Breast epithelium (tissue), 4 donors: ENCODE data around the gene NSUN2. TPM values are rescaled to one million over a fixed set of nuclear protein-coding genes. Genes with fewer than 3 reads are reported as not detected.

Experiments
- DNase-seq, 2 donors: peaks; one replicate each; pipeline ENCODE4 v3.0.0-alpha.2; 2019; ENCODE audit warnings: low spot score in 2 of 2
- H3K27ac ChIP-seq, 2 donors: fragments of 200-600 bp; sonication (generic) in 1 of 2; one replicate each; pipeline ENCODE4 v1.5.1; 2016 to 2019; ENCODE audit warnings: mild to moderate bottlenecking in 1 of 2
- H3K27me3 ChIP-seq, 2 donors: fragments of 200-600 bp; sonication (generic) in 1 of 2; one replicate each; pipeline versions ENCODE4 v1.5.1 to v1.6.0; 2017 to 2019; ENCODE audit warnings: control low read depth in 1 of 2, mild to moderate bottlenecking in 1 of 2
- H3K36me3 ChIP-seq: fragments of 200-600 bp; one replicate; pipeline ENCODE4 v1.5.1; 2019
- H3K4me1 ChIP-seq, 2 donors: fragments of 200-600 bp; sonication (generic); one replicate each; pipeline ENCODE4 v1.5.1; 2016 to 2019; ENCODE audit warnings: control low read depth in 1 of 2
- H3K4me3 ChIP-seq, 3 donors: fragments of 200-600 bp; sonication (generic); 1 replicate in 2 of 3; 2 replicates in 1 of 3; pipeline ENCODE4 v1.5.1; 2016 to 2019; ENCODE audit warnings: mild to moderate bottlenecking in 3 of 3, moderate library complexity in 2 of 3
- H3K9me3 ChIP-seq, 2 donors: fragments of 200-600 bp; sonication (generic) in 1 of 2; one replicate each; pipeline ENCODE4 v1.5.1; 2016 to 2019; ENCODE audit warnings: control low read depth in 1 of 2
- POLR2A ChIP-seq: fragments of 450-650 bp; IDR thresholded peaks from one replicate; pipeline ENCODE4 v1.6.1; 2016; ENCODE audit warnings: antibody characterized with exemption, mild to moderate bottlenecking, moderate library complexity
- POLR2AphosphoS5 ChIP-seq, 3 donors: sonication (generic); formaldehyde crosslinking; IDR thresholded peaks; one replicate each; pipeline ENCODE4 v1.6.1; 2017; ENCODE audit warnings: antibody characterized with exemption in 3 of 3
- intact Hi-C: fragments of 100-400 bp; cut with DNase I; formaldehyde crosslinking; loops from one replicate; pipeline ENCODE4 v1.15.1; 2023; ENCODE audit warnings: low total_unique reads
- total RNA-seq, 3 donors: library from RNA; depleted of rRNA; stranded (reverse); fragments of >200 nt; gene quantifications; one replicate each; pipeline ENCODE4 v1.1.0, GENCODE V29; 2016
- TF ChIP-seq, protein P1 (sequence below), 3 donors: fragments of 450-650 bp; IDR thresholded peaks; one replicate each; pipeline ENCODE4 v1.5.1; 2016 to 2017; ENCODE audit warnings: antibody characterized with exemption in 3 of 3, mild to moderate bottlenecking in 3 of 3, moderate library complexity in 3 of 3

NSUN2 gene
- total RNA-seq, 3 donors from 2014 or later, result 36.8 to 58.7 (median 55.6) TPM

DNA sequence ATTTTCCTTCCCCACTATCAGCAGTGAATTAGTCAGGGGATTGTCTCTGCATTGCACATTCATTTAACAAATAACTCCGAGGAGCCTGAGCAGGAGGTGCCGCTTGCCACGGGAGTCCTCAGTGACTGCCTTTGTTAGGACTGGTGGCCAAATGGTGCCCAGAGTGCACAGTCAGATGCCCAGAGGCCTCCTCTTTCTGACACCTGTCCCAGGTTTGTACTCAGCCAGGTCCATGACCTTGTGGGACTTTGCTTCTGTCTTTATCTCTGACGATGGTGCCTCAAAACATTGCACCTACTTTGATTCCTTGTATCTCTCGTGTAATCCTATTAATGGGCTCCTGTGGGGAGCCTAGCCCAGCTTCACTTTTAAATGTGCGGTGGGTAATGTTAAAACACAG, 4.7 kb upstream of the NSUN2 start:
- Histone ChIP-seq H3K9me3 (no peaks in the 10 kb centered on the region), H3K36me3 (no peaks in the 10 kb centered on the region), H3K4me1 (no peaks in the 10 kb centered on the region), H3K27me3 (no peaks in the 10 kb centered on the region), H3K4me3 (no peak overlapping the region), H3K27ac (no peak overlapping the region)
- TF ChIP-seq POLR2AphosphoS5 (IDR thresholded peaks at IDR 0.05), result no peak
- TF ChIP-seq POLR2A, result no peak
- TF ChIP-seq, protein P1, sequence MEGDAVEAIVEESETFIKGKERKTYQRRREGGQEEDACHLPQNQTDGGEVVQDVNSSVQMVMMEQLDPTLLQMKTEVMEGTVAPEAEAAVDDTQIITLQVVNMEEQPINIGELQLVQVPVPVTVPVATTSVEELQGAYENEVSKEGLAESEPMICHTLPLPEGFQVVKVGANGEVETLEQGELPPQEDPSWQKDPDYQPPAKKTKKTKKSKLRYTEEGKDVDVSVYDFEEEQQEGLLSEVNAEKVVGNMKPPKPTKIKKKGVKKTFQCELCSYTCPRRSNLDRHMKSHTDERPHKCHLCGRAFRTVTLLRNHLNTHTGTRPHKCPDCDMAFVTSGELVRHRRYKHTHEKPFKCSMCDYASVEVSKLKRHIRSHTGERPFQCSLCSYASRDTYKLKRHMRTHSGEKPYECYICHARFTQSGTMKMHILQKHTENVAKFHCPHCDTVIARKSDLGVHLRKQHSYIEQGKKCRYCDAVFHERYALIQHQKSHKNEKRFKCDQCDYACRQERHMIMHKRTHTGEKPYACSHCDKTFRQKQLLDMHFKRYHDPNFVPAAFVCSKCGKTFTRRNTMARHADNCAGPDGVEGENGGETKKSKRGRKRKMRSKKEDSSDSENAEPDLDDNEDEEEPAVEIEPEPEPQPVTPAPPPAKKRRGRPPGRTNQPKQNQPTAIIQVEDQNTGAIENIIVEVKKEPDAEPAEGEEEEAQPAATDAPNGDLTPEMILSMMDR (IDR thresholded peaks at IDR 0.05), result no peak
- DNase-seq, result no peak
- intact Hi-C loops, result loop anchor here (10.0 kb wide), 1 partner anchor 67 kb away; no protein-coding TSS in a partner anchor

DNA sequence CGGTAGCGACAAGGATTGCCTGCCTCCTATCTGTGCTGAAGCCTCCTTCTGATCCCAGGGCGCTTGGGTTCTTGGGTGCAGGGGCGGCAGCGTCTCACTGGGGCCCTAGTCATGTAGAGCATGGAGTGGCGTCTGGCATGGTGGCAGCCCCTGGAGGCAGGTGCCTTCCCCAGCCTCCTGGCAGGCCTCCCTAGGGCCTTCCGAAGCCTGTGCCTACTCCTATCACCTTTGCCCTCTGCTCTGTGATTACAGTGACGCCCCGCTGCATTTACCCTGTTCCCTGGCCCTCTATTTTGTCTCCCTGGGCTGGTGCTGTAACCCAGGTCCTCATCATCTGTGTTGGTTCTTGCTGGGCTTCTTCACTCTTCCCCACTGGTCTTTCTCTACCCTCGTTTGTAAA, 4.2 kb upstream of the NSUN2 start:
- H3K36me3 ChIP-seq, result no peaks in the 10 kb centered on the region
- TF ChIP-seq POLR2AphosphoS5 (IDR thresholded peaks at IDR 0.05) (no peak), POLR2A (no peak)
- TF ChIP-seq, protein P1 (IDR thresholded peaks at IDR 0.05), result no peak
- H3K4me3 ChIP-seq, result no peak overlapping the region
- H3K27me3 ChIP-seq, result no peaks in the 10 kb centered on the region
- intact Hi-C loops, result loop anchor here (10.0 kb wide), 1 partner anchor 68 kb away; no protein-coding TSS in a partner anchor
- no peaks in the 10 kb centered on the region for H3K4me1 ChIP-seq
- no peak for DNase-seq
- peak overlapping the region in 1 of 2 donors; percentile 35 for H3K27ac ChIP-seq
- no peaks in the 10 kb centered on the region for H3K9me3 ChIP-seq

DNA sequence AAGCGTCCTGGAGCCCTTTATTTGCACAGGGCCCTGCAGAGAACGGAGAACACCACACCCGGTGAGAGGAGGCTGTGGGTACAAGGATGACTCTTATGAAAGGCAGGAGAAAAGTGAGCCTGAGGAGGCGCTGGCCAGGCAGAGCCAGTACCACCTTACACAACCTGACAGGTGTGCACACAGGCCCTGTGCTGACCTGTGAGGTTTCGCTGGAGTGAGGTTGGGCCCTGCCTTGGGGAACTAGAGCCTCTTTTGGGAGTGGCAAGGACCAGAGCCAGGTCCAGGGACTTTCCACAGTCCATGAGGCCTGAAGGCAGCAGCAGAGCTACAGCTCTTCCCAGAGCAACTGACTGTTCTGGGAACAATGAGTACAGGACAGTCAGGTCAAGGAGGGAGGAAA, 3.4 kb upstream of the NSUN2 start:
- Histone ChIP-seq H3K9me3 (no peaks in the 10 kb centered on the region), H3K27me3 (no peaks in the 10 kb centered on the region), H3K4me1 (no peaks in the 10 kb centered on the region), H3K27ac (peak overlapping the region in 1 of 2 donors; percentile 35), H3K36me3 (no peaks in the 10 kb centered on the region), H3K4me3 (no peak overlapping the region)
- intact Hi-C loops, result loop anchor here (10.0 kb wide), 1 partner anchor 69 kb away; no protein-coding TSS in a partner anchor
- peak; percentile 28 to 66 for DNase-seq
- TF ChIP-seq POLR2A (no peak), POLR2AphosphoS5 (IDR thresholded peaks at IDR 0.05) (no peak)
- TF ChIP-seq, protein P1 (IDR thresholded peaks at IDR 0.05), result no peak

DNA sequence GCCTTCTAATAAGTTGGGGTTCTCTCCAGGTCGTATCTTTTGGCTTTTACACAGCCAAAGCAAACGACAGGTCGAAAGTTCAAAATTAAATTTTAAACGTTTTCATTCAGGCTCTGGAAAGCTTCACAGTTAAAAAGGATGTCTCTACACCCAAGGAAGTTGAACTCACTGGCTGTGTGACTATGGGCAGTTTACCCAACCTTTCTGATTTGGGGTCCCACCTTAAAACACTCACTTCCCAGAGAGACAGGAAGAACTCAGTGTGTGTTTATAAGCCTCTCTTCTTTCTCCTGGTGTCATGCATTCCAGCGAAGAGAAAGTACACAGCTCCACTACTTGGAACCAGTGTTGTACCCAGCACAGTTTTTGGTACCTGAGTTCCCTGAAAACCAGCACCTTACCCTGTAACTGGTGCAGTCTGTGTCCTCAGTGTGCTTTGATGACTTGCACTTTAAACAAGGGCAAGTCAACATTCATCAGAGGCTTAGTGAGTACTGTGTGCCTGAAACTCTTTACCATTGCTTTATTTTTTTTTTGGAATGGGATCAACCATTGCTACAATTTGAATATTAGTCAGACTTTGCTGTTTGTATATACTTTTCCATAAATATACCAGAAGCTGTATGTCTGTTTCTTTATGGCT, 2.1 kb upstream of the NSUN2 start:
- DNase-seq, result no peak
- no peak for TF ChIP-seq POLR2A
- TF ChIP-seq, protein P1 (IDR thresholded peaks at IDR 0.05), result no peak
- no peak for TF ChIP-seq POLR2AphosphoS5 (IDR thresholded peaks at IDR 0.05)
- intact Hi-C loops, result loop anchor here (10.0 kb wide), 1 partner anchor 70 kb away; no protein-coding TSS in a partner anchor
- Histone ChIP-seq H3K36me3 (no peaks in the 10 kb centered on the region), H3K27ac (no peak overlapping the region), H3K27me3 (no peaks in the 10 kb centered on the region), H3K4me1 (no peaks in the 10 kb centered on the region), H3K4me3 (no peak overlapping the region), H3K9me3 (no peaks in the 10 kb centered on the region)

DNA sequence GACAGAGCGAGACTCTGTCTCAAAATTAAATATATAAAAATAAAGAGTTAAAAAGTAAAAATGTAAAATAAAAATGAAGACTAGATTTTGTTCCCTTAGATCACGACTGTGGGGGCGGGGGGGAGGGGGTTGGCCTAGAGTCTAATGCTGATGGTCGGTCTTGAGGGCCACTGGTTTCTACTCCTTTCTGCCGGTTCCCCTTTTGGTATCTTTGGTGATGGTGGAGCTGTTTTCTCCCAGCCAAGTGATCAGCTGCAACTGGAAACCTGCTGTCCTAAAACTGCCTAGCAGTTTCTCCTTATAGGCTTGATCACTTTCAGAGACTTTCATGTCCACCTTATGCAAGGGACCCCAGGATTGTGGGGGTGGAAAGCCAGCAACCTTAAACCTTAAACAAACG, 1.5 kb upstream of the NSUN2 start:
- Histone ChIP-seq H3K4me3 (peak overlapping the region; percentile 76 to 91 (median 88)), H3K27ac (no peak overlapping the region), H3K27me3 (no peaks in the 10 kb centered on the region), H3K36me3 (no peaks in the 10 kb centered on the region), H3K4me1 (no peaks in the 10 kb centered on the region), H3K9me3 (no peaks in the 10 kb centered on the region)
- no peak for DNase-seq
- TF ChIP-seq, protein P1 (IDR thresholded peaks at IDR 0.05), result no peak
- TF ChIP-seq POLR2A, result no peak
- no peak for TF ChIP-seq POLR2AphosphoS5 (IDR thresholded peaks at IDR 0.05)
- intact Hi-C loops, result loop anchor here (10.0 kb wide), 1 partner anchor 70 kb away; no protein-coding TSS in a partner anchor
